Smooth muscle cell of the pulmonary artery (primary cell): Measurements from ENCODE around the gene DCLRE1C. TPM values are rescaled to one million over a fixed set of nuclear protein-coding genes. Genes with fewer than 3 reads are reported as not detected.

ENCODE experiments used
- total RNA-seq: library from RNA; depleted of rRNA; stranded (reverse); fragments of >200 nt; gene quantifications from 2 replicates; pipeline ENCODE4 v1.2.3, GENCODE V29; 2014

DCLRE1C gene
- 7.7 and 10.9 TPM in 2 replicates for total RNA-seq

DNA sequence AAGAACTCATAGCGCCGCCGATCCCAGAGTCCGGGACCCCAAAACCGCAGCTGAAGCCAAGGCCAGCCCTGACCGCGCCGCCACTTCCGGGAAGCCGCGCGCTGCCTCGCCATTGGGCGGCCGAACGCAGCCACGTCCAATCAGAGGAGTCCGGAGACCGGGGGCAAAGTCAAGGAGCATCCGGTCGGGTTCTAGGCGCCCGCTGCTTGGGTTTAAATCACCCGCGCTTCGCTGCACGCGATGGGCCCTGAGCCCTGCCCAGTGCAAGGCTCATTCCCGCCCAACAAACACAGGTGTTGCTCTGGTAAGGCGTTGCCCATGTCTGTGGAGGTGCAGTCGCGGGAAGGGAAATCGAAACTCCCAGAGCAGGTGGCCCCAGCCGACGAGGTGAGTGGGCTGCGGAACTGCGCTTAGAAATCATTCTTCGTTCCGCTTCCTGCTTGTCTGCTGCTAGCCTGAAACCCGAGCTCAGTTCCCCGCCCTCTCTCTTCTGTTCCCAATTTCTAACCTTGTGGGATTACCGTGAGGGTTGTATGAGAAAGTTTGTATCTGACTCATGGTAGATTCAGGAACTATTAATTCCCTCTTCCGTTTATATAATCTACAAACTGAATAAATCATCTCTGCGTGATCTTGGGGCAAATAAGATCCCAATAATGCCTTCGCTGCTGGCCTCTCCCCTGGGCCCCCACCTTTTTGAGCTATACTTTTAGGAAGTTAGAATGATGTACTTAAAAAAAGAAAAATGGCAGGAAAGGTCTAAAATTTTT lies at the start of gene DCLRE1C:
TSS of gene DCLRE1C (minus strand) at position 96 of the 770 bp plus-strand sequence. CDS start at position 10, 86 bp downstream.

GRCh38 chr10:14959221-14960057 lies 5.5 kb upstream of the DCLRE1C start, which contains the start of gene MEIG1:
Gene MEIG1 (plus strand): TSS chr10:14959388. CDS start chr10:14966469, 7,081 bp downstream.

GRCh38 chr10:14878266-14879123 lies 75.4 kb downstream of the DCLRE1C start, which contains the start of gene SUV39H2:
Gene SUV39H2 (plus strand): TSS chr10:14878866. CDS start chr10:14878889, 23 bp downstream.

Other genes starting within 250 kb of the DCLRE1C start
- gene FAM107B, start 179.2 kb downstream of the DCLRE1C start, total RNA-seq, result 43.5 TPM in 2 replicates
- 0.59 and 2.6 TPM in 2 replicates for gene CDNF, start 116.1 kb downstream of the DCLRE1C start, total RNA-seq
- 7.2 and 8.3 TPM in 2 replicates for gene HSPA14, start 115.8 kb downstream of the DCLRE1C start, total RNA-seq
- 15.2 and 16.5 TPM in 2 replicates for gene MSANTD7, start 115.8 kb downstream of the DCLRE1C start, total RNA-seq
- 6.4 and 10.0 TPM in 2 replicates for gene SUV39H2, start 75.2 kb downstream of the DCLRE1C start, total RNA-seq
- 0.46 TPM in 1 of 2 replicates, not detected in the other for gene MEIG1, start 5.3 kb upstream of the DCLRE1C start, total RNA-seq
- gene OLAH, start 89.8 kb upstream of the DCLRE1C start, total RNA-seq, result 0.26 TPM in 1 of 2 replicates, not detected in the other
- 0.83 and 2.9 TPM in 2 replicates for gene ACBD7, start 134.7 kb upstream of the DCLRE1C start, total RNA-seq
- gene RPP38, start 143.3 kb upstream of the DCLRE1C start, total RNA-seq, result 8.1 and 8.7 TPM in 2 replicates
- gene NMT2, start 214.6 kb upstream of the DCLRE1C start, total RNA-seq, result 25.4 and 26.1 TPM in 2 replicates